ENCODE data around the gene UHRF1. TPM values are rescaled to one million over a fixed set of nuclear protein-coding genes. Genes with fewer than 3 reads are reported as not detected.

The UHRF1 gene
- total and polyA plus RNA-seq, 2 of the 13 experiments (the other 11 are each of a cell fraction or from before 2014, with no cell fraction given) = 6.8 to 78.4 TPM

- TF ChIP-seq ZBTB40 (IDR thresholded peaks at IDR 0.05) (no peak), ZBTB40 (CRISPR knock-in tag; IDR thresholded peaks at IDR 0.05) (no peak), ZBTB14 (CRISPR knock-in tag; IDR thresholded peaks at IDR 0.05) (no peak), POLR2G (IDR thresholded peaks at IDR 0.05; ENCODE audit: low read depth, low read length) (no peak), PHF8 (CRISPR knock-in tag; IDR thresholded peaks at IDR 0.05) (no peak), GABPB1 (CRISPR knock-in tag; IDR thresholded peaks at IDR 0.05) (no peak), ZNF136 (CRISPR knock-in tag; IDR thresholded peaks at IDR 0.05; ENCODE audit: low read depth) (no peak), PPARG (CRISPR knock-in tag; conservative IDR thresholded peaks at IDR 0.05) (peak; percentile 75), RFX1 (IDR thresholded peaks at IDR 0.05) (no peak), ZNF589 (CRISPR knock-in tag; conservative IDR thresholded peaks at IDR 0.05) (no peak), ZNF891 (CRISPR knock-in tag; IDR thresholded peaks at IDR 0.05) (no peak), RFX5 (IDR thresholded peaks at IDR 0.05; ENCODE audit: low read depth, low read length) (no peak), ZNF576 (CRISPR knock-in tag; IDR thresholded peaks at IDR 0.05) (no peak), SIN3B (IDR thresholded peaks at IDR 0.05; ENCODE audit: low read length) (no peak), CBFB (CRISPR knock-in tag; IDR thresholded peaks at IDR 0.05) (no peak), ZKSCAN5 (CRISPR knock-in tag; IDR thresholded peaks at IDR 0.05) (no peak), PITX1 (CRISPR knock-in tag; IDR thresholded peaks at IDR 0.05) (peak; percentile 95), DMAP1 (CRISPR knock-in tag; IDR thresholded peaks at IDR 0.05) (no peak), TOPORS (CRISPR knock-in tag; IDR thresholded peaks at IDR 0.05) (no peak), GATAD2A (CRISPR knock-in tag; IDR thresholded peaks at IDR 0.05) (peak; percentile 77), SIX1 (CRISPR knock-in tag; IDR thresholded peaks at IDR 0.05; ENCODE audit: borderline replicate concordance) (peak; percentile 36; the same call in 1 of the 2 replicates), JUNB (CRISPR knock-in tag; IDR thresholded peaks at IDR 0.05; ENCODE audit: borderline replicate concordance) (peak; percentile 62; the same call in 1 of the 2 replicates), RXRA (CRISPR knock-in tag; IDR thresholded peaks at IDR 0.05) (peak; percentile 67; the same call in 1 of the 2 replicates)
These were observed 92.8 kb downstream of the UHRF1 start (continued) for GRCh38 chr19:5002143-5002542.
